PC-9 (cell line): ENCODE data around the gene DNM1.

Source experiments
- EZH2 ChIP-seq: fragments of 200-600 bp; sonication (generic); IDR thresholded peaks from 2 replicates; pipeline ENCODE4 v1.8.0; 2017; ENCODE audit warnings: antibody characterized with exemption, low read depth
- TF ChIP-seq, protein P1 (sequence below): fragments of 200-600 bp; sonication (generic); conservative IDR thresholded peaks from 2 replicates; pipeline ENCODE4 v1.6.1; 2017; ENCODE audit warnings: mixed run types, antibody characterized with exemption, mild to moderate bottlenecking, moderate library complexity

DNA sequence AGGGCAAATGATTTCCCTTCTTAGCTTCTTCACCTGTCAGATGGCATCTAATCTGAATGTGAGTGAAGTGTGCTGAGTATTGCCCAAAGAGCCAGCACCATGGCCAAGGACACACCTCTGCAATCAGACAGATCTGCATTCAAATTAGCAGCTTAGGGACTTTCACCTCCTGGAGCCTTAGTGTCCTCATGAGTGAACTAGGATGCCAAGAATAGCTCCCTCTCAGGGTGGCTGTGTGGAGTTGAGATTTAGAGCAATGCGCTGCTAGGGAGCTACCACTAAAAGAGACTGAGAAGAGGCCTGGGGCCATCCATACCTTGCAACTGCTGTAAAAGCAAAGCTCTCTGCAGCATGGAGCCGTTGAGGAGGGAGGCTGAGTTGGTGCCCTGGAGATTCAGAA lies 13.2 kb upstream of the DNM1 start:
- TF ChIP-seq, protein P1, sequence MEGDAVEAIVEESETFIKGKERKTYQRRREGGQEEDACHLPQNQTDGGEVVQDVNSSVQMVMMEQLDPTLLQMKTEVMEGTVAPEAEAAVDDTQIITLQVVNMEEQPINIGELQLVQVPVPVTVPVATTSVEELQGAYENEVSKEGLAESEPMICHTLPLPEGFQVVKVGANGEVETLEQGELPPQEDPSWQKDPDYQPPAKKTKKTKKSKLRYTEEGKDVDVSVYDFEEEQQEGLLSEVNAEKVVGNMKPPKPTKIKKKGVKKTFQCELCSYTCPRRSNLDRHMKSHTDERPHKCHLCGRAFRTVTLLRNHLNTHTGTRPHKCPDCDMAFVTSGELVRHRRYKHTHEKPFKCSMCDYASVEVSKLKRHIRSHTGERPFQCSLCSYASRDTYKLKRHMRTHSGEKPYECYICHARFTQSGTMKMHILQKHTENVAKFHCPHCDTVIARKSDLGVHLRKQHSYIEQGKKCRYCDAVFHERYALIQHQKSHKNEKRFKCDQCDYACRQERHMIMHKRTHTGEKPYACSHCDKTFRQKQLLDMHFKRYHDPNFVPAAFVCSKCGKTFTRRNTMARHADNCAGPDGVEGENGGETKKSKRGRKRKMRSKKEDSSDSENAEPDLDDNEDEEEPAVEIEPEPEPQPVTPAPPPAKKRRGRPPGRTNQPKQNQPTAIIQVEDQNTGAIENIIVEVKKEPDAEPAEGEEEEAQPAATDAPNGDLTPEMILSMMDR, result no peak
- TF ChIP-seq EZH2, result no peak
